ENCODE measurements around the gene USP21.

The USP21 gene

GRCh38 chr1:161133220-161133740, 26.0 kb upstream of the USP21 start:
- ATAC-seq: no peak

- no peak for ATAC-seq
Measured at GRCh38 chr1:161137881-161138280, 21.4 kb upstream of the USP21 start.

DNA sequence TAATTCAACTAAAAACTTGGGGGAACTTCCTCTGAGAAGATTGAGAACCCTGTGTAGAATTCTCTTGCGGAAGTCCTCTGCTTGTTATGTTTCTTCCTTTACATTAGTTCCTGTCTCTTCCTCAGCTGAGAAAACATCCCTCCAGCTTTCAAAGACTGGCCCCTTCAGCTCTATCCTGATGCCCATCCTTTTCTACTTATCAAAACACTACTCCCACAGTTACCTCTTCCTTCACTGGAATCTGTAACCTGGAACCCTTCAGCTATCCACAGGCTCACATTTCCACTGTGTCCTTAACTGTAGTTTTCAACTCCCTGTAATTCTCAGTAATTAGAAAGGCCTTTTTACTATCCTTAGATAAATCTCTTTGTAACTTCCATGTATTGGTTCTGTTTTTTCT, 20.9 kb upstream of the USP21 start:
- no peak for ATAC-seq

- ATAC-seq: peak in 1 of 2 donors; percentile 17
Measured at GRCh38 chr1:161139766-161140165, 19.5 kb upstream of the USP21 start.

DNA sequence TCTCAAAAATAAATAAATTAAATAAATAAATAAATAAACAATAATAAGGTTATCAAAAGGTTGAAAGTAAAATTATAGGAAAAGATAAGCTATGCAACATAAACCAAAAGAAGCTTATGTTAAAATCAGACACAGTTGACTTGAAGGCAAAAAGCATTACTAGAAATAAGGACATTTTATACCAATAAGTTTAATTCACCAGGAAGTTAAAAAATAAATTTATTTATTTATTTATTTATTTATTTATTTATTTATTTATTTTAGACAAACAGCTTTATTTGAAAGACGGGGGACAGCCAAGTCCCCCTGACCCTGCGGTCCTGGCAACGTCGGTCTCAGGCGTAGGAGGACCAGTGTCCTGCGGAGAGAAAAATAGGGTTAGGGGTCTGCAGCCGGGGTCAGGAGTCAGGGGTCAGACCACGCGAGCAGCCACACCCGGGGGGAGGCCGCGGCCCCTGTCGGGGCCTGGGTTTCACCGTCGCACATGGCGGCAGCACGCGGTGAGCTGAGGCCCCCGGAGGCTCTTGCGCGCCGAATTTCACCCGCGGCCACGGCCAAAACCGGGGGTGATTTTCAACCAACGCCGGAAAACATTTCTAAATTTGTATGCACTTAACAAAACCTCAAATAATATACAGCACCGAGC, 18.4 kb upstream of the USP21 start:
- ATAC-seq: no peak

GRCh38 chr1:161145832-161146231, 13.5 kb upstream of the USP21 start:
- no peak for ATAC-seq

- peak in 1 of 2 donors; percentile 2 for ATAC-seq
Measured at GRCh38 chr1:161153176-161153575, 6.1 kb upstream of the USP21 start.

DNA sequence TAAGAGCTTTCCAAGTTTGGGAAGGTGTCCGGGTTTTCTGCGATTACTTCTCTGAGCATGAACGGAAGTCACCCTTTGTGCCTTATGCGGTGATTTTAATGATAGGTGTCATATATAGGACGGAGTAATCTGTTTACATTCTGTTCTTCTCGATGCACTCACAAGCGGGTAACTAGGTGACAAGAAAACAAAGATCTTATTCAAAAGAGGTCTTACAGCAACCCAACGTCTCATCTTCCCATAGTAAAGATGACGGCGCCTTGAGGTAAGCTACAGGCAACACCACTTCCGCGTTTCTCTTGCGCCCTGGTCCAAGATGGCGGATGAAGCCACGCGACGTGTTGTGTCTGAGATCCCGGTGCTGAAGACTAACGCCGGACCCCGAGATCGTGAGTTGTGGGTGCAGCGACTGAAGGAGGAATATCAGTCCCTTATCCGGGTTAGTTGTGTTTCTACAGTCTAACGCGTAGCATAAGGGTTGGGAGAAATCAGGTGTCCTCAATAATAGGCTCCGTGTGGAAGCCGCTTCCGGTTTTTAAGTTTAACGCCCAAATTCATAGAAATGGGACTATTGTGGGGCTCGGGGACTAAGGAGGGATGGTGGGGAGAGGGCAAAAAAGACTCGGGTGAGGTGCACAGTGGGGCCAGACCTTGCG, 5.5 kb upstream of the USP21 start, which contains the start of gene UFC1:
UFC1 (plus strand) TSS at position 297 of the 656 bp plus-strand sequence; CDS start at position 317, 20 bp downstream.
- peak; percentile 92 to 96 for ATAC-seq

GRCh38 chr1:161157867-161158266, 1.4 kb upstream of the USP21 start:
- no peak for ATAC-seq

DNA sequence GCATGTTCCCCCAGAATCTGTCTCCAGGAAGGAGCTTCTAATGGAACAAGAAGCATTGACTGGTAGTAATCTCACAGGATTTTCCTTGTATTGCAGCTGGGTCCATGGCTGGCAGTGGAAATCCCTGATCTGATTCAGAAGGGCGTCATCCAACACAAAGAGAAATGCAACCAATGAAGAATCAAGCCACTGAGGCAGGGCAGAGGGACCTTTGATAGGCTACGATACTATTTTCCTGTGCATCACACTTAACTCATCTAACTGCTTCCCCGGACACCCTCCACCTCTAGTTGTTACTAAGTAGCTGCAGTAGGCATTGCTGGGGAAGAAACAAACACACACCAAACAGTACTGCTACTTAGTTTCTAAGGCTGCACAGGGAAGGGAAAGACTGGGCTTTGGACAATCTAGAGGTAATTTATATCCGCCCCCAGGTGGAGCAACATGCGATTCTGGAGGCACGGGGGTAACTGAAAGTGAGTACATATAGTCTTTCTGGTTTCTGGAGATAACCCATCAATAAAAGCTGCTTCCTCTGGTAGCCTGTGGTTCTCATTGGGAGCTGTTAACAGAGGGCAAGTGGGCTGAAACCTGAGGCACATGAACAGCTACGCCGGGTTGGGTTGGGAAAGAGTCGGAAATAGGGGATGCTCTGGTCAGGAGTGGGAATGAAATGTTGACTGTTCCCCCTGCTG, 837 bp upstream of the USP21 start:
- ATAC-seq: no peak

DNA sequence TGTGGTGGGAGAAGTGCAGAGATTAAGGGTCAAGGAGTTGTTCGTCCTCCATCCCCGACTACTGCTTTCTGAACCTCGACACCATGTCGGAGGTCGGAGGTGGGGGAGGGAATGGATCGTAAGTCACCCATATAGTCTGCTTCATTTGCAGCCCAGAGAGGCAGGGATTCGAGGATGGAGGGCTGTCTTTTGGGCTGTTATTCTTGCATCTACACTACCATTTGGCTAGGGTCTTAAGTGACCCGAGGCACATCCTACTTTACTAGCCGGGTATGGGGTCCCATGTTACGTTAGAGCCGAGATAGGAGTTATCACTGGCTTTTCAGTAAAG, 578 bp downstream of the USP21 start:
- no peak for ATAC-seq

DNA sequence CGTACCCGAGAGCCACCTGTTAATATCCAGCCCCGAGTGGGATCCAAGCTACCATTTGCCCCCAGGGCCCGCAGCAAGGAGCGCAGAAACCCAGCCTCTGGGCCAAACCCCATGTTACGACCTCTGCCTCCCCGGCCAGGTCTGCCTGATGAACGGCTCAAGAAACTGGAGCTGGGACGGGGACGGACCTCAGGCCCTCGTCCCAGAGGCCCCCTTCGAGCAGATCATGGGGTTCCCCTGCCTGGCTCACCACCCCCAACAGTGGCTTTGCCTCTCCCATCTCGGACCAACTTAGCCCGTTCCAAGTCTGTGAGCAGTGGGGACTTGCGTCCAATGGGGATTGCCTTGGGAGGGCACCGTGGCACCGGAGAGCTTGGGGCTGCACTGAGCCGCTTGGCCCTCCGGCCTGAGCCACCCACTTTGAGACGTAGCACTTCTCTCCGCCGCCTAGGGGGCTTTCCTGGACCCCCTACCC, 1.4 kb downstream of the USP21 start:
- no peak for ATAC-seq

- ATAC-seq: no peak
Measured at GRCh38 chr1:161161652-161162051, 2.4 kb downstream of the USP21 start.

DNA sequence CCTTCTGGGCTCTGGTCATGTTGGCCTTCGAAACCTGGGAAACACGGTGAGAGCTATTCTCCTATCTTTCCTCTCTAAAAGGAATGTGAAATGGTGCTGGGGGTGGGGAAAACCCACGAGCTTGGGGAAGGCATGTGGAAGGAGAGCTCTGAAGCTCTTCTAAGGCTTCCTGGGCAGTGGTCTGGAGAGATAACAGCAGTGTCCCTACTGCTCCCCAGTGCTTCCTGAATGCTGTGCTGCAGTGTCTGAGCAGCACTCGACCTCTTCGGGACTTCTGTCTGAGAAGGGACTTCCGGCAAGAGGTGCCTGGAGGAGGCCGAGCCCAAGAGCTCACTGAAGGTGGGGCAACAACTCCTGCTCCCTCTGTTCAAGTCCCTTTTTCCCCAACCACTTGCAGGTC, 2.8 kb downstream of the USP21 start:
- no peak for ATAC-seq

- ATAC-seq: no peak
Measured at GRCh38 chr1:161162806-161163205, 3.5 kb downstream of the USP21 start.

GRCh38 chr1:161163793-161164192, 4.5 kb downstream of the USP21 start:
- no peak for ATAC-seq

GRCh38 chr1:161164901-161165610, 5.8 kb downstream of the USP21 start:
- ATAC-seq: no peak

GRCh38 chr1:161165742-161166668, 6.7 kb downstream of the USP21 start, which contains the start of gene PPOX:
Gene PPOX (plus strand): TSS chr1:161166426. CDS start chr1:161166848, 422 bp downstream.
- peak; percentile 96 to 98 for ATAC-seq

DNA sequence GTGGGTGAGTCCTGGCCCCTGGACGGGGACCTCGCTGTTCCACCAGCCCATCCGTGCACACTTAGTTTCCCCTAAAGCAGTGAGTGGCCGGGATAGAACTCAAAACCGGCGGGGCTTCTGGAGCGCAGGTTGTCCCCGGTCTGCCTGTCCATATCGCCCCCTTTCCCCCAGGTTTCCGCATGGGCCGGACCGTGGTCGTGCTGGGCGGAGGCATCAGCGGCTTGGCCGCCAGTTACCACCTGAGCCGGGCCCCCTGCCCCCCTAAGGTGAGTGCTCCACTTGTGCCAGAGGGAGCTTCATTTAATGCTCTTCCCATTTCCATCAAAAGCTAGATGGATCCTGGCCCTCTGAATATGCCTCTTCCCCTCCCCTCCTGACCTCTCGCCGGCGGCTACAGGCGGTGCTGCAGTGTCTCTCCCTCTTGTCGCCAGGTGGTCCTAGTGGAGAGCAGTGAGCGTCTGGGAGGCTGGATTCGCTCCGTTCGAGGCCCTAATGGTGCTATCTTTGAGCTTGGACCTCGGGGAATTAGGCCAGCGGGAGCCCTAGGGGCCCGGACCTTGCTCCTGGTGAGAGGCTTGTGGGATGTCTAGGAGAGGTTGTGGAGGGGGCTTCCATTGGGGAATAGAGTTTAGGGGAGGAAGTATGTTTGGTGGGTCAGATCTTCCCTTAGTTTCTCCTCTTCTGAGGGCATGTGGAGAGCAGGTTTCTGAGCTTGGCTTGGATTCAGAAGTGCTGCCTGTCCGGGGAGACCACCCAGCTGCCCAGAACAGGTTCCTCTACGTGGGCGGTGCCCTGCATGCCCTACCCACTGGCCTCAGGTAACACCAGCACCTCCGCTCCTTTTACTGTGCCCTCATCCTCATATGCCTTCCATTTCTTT, 7.6 kb downstream of the USP21 start:
- no peak for ATAC-seq

DNA sequence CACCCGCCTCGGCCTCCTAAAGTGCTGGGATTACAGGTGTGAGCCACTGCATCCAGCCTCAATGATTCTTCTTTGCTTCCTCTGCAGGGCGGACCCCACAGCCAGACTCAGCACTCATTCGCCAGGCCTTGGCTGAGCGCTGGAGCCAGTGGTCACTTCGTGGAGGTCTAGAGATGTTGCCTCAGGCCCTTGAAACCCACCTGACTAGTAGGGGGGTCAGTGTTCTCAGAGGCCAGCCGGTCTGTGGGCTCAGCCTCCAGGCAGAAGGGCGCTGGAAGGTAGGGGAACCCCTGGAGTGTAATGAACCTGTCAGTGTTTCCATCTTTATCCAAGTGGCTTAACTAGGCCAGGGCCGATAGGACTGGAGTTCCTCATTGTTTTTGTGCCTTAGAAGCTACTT, 9.6 kb downstream of the USP21 start:
- no peak for ATAC-seq

DNA sequence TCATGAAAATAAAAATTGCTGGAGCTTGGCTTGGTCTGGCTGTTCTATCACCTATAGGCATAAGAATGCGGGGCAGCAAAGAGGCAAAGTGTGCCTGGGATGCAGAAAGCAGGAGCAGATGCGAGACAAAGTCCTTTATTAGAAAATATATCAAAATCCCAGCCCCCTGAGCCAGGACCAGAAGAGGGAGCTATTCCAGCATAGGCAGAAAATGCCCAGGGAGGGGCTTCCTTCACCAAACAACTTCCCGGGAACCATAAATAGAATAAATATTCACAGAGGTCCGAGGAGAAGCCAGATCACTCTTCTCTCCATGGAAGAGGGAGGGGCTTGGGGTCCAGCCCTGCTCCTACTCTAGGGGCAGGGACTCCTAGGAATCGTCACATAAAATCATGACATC, 11.9 kb downstream of the USP21 start:
- no peak for ATAC-seq
